ENCODE measurements around the gene VGLL4.

DNA sequence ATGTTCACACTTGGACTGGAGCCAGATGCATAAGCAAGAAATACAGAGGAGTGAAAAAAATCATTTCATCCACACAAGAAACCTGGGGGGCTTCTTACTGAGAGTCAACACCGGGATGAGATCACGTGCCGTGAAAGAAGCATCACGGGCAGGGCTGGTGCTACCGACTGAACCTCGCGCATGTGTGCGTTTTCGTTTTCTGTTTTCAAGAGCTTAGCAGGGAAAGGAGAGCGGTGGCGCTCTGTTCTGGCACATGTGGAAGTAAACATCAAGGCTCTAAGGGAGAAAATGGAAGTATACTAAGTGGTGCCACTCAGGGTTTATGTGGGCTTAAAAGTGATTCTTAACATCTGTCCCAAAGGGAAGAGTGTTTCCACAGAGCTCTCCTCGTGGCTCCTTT lies 55.9 kb downstream of the VGLL4 start:
- TF ChIP-seq, protein P1, sequence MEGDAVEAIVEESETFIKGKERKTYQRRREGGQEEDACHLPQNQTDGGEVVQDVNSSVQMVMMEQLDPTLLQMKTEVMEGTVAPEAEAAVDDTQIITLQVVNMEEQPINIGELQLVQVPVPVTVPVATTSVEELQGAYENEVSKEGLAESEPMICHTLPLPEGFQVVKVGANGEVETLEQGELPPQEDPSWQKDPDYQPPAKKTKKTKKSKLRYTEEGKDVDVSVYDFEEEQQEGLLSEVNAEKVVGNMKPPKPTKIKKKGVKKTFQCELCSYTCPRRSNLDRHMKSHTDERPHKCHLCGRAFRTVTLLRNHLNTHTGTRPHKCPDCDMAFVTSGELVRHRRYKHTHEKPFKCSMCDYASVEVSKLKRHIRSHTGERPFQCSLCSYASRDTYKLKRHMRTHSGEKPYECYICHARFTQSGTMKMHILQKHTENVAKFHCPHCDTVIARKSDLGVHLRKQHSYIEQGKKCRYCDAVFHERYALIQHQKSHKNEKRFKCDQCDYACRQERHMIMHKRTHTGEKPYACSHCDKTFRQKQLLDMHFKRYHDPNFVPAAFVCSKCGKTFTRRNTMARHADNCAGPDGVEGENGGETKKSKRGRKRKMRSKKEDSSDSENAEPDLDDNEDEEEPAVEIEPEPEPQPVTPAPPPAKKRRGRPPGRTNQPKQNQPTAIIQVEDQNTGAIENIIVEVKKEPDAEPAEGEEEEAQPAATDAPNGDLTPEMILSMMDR (IDR thresholded peaks at IDR 0.05 in 2 of 3, conservative IDR thresholded peaks at IDR 0.05 in 1 of 3; ENCODE audit: borderline replicate concordance in 1 of 3, insufficient read depth in 1 of 3, low read depth in 2 of 3, low read length in 2 of 3), result no peak
- TF ChIP-seq EZH2phosphoT487 (IDR thresholded peaks at IDR 0.05; ENCODE audit: borderline replicate concordance), result no peak
- TF ChIP-seq ELF1 (IDR thresholded peaks at IDR 0.05; ENCODE audit: borderline replicate concordance, low read depth), result no peak
- no peak for TF ChIP-seq TCF7L2 (IDR thresholded peaks at IDR 0.05; ENCODE audit: borderline replicate concordance, extremely low read depth, insufficient read depth, insufficient read length)
